Fibroblast of pulmonary artery (primary cell): ENCODE measurements around the gene KANK4.

Source experiments
- DNase-seq: peaks from one replicate; pipeline ENCODE4 v3.0.0-alpha.2; 2010; ENCODE audit warnings: low read depth
- H3K4me3 ChIP-seq: replicated peaks from 2 replicates; pipeline ENCODE4 v1.5.1; 2011; ENCODE audit warnings: low read depth, mild to moderate bottlenecking, control low read depth, low read length, moderate library complexity
- TF ChIP-seq, protein P1 (sequence below): IDR thresholded peaks from 2 replicates; pipeline ENCODE4 v1.5.1; 2011; ENCODE audit warnings: mild to moderate bottlenecking, control low read depth, low read length, inconsistent platforms; ENCODE audit errors: missing control alignments

KANK4 gene

DNA sequence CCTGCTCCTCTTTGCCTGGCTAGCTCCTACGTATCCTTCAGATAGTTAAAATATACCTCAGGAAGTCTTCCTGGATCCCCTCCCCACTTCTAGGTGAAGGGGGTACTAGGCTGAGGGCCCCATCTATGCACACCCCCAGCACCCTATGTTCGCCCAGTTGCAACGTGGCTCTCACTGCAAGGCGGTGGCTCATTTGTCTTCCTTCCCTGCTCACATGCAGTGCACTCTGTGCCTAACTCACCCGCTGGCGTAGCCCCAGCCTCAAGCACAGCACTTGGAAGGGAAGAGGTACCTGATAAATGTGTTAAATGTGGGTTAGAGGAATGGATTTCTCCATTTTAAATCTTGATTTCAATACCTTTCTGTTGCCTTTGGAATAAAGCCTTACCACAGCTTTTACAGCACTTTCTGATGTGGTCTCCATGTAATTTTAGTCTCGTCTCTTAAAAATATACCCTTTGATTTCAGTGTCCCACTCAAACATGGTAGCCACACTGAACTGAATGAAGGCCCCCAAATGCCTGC, 85.2 kb downstream of the KANK4 start:
- H3K4me3 ChIP-seq: no peak overlapping the region
- TF ChIP-seq, protein P1, sequence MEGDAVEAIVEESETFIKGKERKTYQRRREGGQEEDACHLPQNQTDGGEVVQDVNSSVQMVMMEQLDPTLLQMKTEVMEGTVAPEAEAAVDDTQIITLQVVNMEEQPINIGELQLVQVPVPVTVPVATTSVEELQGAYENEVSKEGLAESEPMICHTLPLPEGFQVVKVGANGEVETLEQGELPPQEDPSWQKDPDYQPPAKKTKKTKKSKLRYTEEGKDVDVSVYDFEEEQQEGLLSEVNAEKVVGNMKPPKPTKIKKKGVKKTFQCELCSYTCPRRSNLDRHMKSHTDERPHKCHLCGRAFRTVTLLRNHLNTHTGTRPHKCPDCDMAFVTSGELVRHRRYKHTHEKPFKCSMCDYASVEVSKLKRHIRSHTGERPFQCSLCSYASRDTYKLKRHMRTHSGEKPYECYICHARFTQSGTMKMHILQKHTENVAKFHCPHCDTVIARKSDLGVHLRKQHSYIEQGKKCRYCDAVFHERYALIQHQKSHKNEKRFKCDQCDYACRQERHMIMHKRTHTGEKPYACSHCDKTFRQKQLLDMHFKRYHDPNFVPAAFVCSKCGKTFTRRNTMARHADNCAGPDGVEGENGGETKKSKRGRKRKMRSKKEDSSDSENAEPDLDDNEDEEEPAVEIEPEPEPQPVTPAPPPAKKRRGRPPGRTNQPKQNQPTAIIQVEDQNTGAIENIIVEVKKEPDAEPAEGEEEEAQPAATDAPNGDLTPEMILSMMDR: no peak
- DNase-seq: no peak

DNA sequence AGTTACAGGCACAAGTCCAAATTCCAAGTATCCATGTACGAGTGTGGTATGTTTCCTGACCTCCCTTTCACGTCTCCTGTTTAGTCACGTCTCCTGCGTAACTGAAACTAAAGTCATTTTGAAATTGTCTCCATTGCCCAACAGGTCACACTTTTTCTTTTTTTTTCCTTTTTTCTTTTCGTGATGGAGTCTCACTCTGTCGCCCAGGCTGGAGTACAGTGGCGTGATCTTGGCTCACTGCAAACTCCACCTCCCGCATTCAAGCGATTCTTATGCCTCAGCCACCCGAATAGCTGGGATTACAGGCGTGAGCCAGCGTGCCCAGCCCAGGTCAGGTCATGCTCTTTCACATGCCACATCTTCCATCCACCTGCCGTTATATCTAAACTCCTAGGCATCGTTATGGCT, 86.4 kb downstream of the KANK4 start:
- no peak overlapping the region for H3K4me3 ChIP-seq
- no peak for DNase-seq
- TF ChIP-seq, protein P1: no peak

DNA sequence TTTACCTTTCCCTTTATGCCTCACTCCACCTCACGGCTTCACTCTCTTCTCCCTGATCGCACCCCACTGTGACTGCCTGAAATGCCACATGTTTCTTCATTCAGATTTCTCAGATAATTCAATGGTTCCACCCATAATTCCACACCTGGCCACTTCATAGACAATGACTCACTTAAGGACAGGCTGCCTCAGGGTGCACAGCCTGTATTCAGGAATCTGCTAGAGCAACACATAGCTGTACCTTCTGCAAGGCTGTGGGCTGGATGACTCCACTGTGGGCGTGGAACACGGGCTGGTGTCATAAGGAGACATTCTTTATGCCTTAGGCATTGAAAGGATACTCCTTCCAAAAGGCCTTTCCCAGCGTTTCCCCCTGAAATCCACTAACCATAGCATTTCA, 88.5 kb downstream of the KANK4 start:
- H3K4me3 ChIP-seq: no peak overlapping the region
- no peak for DNase-seq
- TF ChIP-seq, protein P1: no peak

GRCh38 chr1:62229932-62230331, 89.3 kb downstream of the KANK4 start:
- H3K4me3 ChIP-seq: no peak overlapping the region
- TF ChIP-seq, protein P1: no peak
- no peak for DNase-seq

GRCh38 chr1:62229468-62229867, 89.8 kb downstream of the KANK4 start:
- no peak overlapping the region for H3K4me3 ChIP-seq
- no peak for DNase-seq
- TF ChIP-seq, protein P1: no peak

- TF ChIP-seq, protein P1: no peak
- no peak overlapping the region for H3K4me3 ChIP-seq
- no peak for DNase-seq
These were observed 90.4 kb downstream of the KANK4 start for GRCh38 chr1:62228883-62229187.

DNA sequence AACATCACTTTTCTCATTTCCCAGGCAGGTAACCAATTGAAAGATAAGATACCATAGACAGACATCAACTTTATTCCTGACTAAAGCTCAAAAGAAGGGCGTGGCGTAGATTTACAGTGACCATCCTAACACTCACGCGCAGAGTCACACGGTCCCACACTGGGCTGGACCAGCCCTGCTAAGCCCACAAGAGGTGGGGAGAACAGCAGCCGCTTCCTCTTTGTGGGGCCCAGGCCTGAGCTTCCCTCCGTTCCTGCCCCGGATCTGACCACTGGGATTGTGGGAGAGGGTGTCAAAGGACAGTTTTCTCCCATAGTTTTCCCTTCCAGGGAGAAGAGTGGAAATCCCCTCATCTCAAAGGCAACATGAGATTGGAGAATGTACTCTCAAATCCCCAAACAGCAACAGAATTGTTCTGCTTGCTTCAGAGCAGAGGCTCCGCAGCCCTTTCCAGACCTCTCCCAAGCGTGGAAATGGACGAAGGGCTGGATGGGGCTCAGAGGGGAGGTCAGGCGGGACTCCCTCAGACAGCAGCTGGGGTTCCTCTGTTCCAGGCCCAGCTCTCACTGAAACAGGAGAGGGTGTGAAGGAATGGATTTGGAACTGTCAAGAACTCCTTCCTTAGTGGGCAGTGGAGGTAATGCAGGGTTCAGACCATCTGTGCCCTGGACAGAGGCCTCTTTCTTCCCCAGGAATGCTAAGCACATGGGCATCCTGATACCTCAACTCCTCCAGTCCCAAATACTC, 90.9 kb downstream of the KANK4 start:
- no peak for DNase-seq
- TF ChIP-seq, protein P1: no peak
- H3K4me3 ChIP-seq: no peak overlapping the region
